B cell (primary cell): ENCODE data around the gene DNAJB8. TPM values are rescaled to one million over a fixed set of nuclear protein-coding genes. Genes with fewer than 3 reads are reported as not detected.

ENCODE experiments used
- ATAC-seq: fragments of 200-7000 bp; cut with Tn5 transposase; one replicate; pipeline ENCODE4 v1.10.0; 2021; ENCODE audit warnings: low read depth, mild to moderate bottlenecking, moderate number of reproducible peaks, moderate library complexity
- CTCF ChIA-PET: fragments of 350-600 bp; sonication (Branson Sonifier 250); formaldehyde crosslinking; loops from one replicate; lab custom pipeline; 2021; ENCODE audit warnings: antibody characterized with exemption, inconsistent platforms; lab: Charles Lee
- POLR2A ChIA-PET: fragments of 350-600 bp; sonication (Branson Sonifier 250); formaldehyde crosslinking; loops from one replicate; lab custom pipeline; 2021; ENCODE audit warnings: antibody characterized with exemption; lab: Charles Lee
- DNase-seq: peaks from one replicate; pipeline ENCODE4 v3.0.0; 2013
- H2AFZ ChIP-seq: 2 replicates; pipeline ENCODE4 v1.6.1; 2012; ENCODE audit warnings: mild to moderate bottlenecking, low read depth, low read length; ENCODE audit not compliant: insufficient read depth, poor library complexity, severe bottlenecking
- H3K27ac ChIP-seq, 2 donors: 1 replicate in 1 of 2; 2 replicates in 1 of 2; pipeline ENCODE4 v1.5.1; 2012 to 2013; ENCODE audit warnings: low read length in 2 of 2, mild to moderate bottlenecking in 2 of 2, moderate library complexity in 1 of 2
- H3K27me3 ChIP-seq, 4 experiments: fragments of 200-600 bp in 1 of 4; sonication (generic) in 1 of 4; replicated peaks in 1 of 4; 1 replicate in 2 of 4; 2 replicates in 2 of 4; pipeline versions ENCODE4 v1.6.1 to v1.7.0; 2013 to 2016; ENCODE audit warnings: low read length in 3 of 4, mild to moderate bottlenecking in 2 of 4, mixed read lengths in 1 of 4, moderate library complexity in 1 of 4; ENCODE audit not compliant: insufficient read depth in 4 of 4, control insufficient read depth in 3 of 4; ENCODE audit errors: control extremely low read depth in 1 of 4
- H3K36me3 ChIP-seq, 2 experiments: replicated peaks in 1 of 2; 1 replicate in 1 of 2; 2 replicates in 1 of 2; pipeline versions ENCODE4 v1.6.1 to v1.7.1; 2013; ENCODE audit warnings: low read length in 1 of 2; ENCODE audit not compliant: insufficient read depth in 2 of 2, control insufficient read depth in 1 of 2; ENCODE audit errors: control extremely low read depth in 1 of 2, extremely low read depth in 1 of 2
- H3K4me1 ChIP-seq, 2 donors: fragments of 200-600 bp in 1 of 2; sonication (generic) in 1 of 2; 1 replicate in 1 of 2; 2 replicates in 1 of 2; pipeline versions ENCODE4 v1.5.1 to v1.6.1; 2013 to 2017; ENCODE audit warnings: low read length in 2 of 2; ENCODE audit not compliant: control insufficient read depth in 2 of 2, insufficient read depth in 2 of 2
- H3K4me2 ChIP-seq: replicated peaks from 2 replicates; pipeline ENCODE3; 2012; ENCODE audit warnings: mild to moderate bottlenecking, low read depth, low read length; ENCODE audit not compliant: poor library complexity, severe bottlenecking
- H3K4me3 ChIP-seq, 5 experiments: fragments of 200-600 bp in 1 of 5; sonication (generic) in 1 of 5; 1 replicate in 3 of 5; 2 replicates in 2 of 5; pipeline versions ENCODE4 v1.5.1 to v1.7.0; 2011 to 2016; ENCODE audit warnings: low read length in 4 of 5, mild to moderate bottlenecking in 4 of 5, low read depth in 2 of 5, control low read depth in 1 of 5, moderate library complexity in 1 of 5; ENCODE audit not compliant: insufficient read depth in 1 of 5; ENCODE audit errors: control extremely low read depth in 1 of 5, extremely low read depth in 1 of 5
- H3K79me2 ChIP-seq: fragments of 200-600 bp; sonication (generic); one replicate; pipeline ENCODE4 v1.6.0; 2016; ENCODE audit warnings: low read length; ENCODE audit not compliant: control insufficient read depth, insufficient read depth
- H3K9ac ChIP-seq: fragments of 200-600 bp; sonication (generic); 2 replicates; pipeline ENCODE4 v1.6.1; 2017; ENCODE audit warnings: mild to moderate bottlenecking, low read length, moderate library complexity
- H3K9me3 ChIP-seq, 3 donors: one replicate each; pipeline versions ENCODE4 v1.6.1 to v1.7.1; 2013; ENCODE audit warnings: low read length in 2 of 3; ENCODE audit not compliant: control insufficient read depth in 2 of 3, insufficient read depth in 1 of 3; ENCODE audit errors: control extremely low read depth in 1 of 3
- H4K20me1 ChIP-seq: 2 replicates; pipeline ENCODE4 v1.6.0; 2012; ENCODE audit warnings: mild to moderate bottlenecking, low read length; ENCODE audit not compliant: insufficient read depth, control insufficient read depth, poor library complexity, severe bottlenecking
- H3K27ac Mint-ChIP-seq: one replicate; pipeline ENCODE4 v1.8.0; 2021; ENCODE audit warnings: mixed read lengths
- H3K27me3 Mint-ChIP-seq: one replicate; pipeline ENCODE4 v1.8.0; 2021; ENCODE audit warnings: mixed read lengths
- H3K4me1 Mint-ChIP-seq: one replicate; pipeline ENCODE4 v1.8.0; 2021; ENCODE audit warnings: mixed read lengths
- H3K4me3 Mint-ChIP-seq: one replicate; pipeline ENCODE4 v1.8.0; 2021; ENCODE audit warnings: mixed read lengths
- H3K9me3 Mint-ChIP-seq: one replicate; pipeline ENCODE4 v1.8.0; 2022; ENCODE audit warnings: mixed read lengths; ENCODE audit not compliant: insufficient read depth
- EZH2 ChIP-seq: IDR thresholded peaks from 2 replicates; pipeline ENCODE4 v1.6.1; 2012; ENCODE audit warnings: borderline replicate concordance, low read depth, mild to moderate bottlenecking, moderate library complexity, low read length; ENCODE audit not compliant: insufficient read depth, poor library complexity, severe bottlenecking
- WGBS: methylation state at CpG from one replicate; pipeline ENCODE4 v1.1.5; 2013; ENCODE audit warnings: missing lambda C conversion rate; ENCODE audit not compliant: insufficient coverage; 5-methylcytosine and 5-hydroxymethylcytosine counted together
- intact Hi-C: fragments of 100-400 bp; cut with micrococcal nuclease; formaldehyde crosslinking; loops from one replicate; pipeline ENCODE4 v1.10.0; 2022
- polyA plus RNA-seq: library from polyadenylated mRNA; depleted of rRNA; stranded (reverse); fragments of >200 nt; gene quantifications from 2 replicates; pipeline ENCODE4 v1.2.3, GENCODE V29; 2012
- total RNA-seq, 2 donors: library from RNA; stranded (reverse); fragments of 120-200 nt in 1 of 2; gene quantifications; 1 replicate in 1 of 2; 2 replicates in 1 of 2; pipeline versions ENCODE4 v1.2.3 to v1.2.4, GENCODE V29; 2013 to 2022
- TF ChIP-seq, protein P1 (sequence below): fragments of 200-600 bp; IDR thresholded peaks from one replicate; pipeline ENCODE4 v1.8.0; 2022; ENCODE audit warnings: antibody characterized with exemption, mild to moderate bottlenecking

The DNAJB8 gene
- total and polyA plus RNA-seq, 2 donors (not counting 1 experiment from before 2014, with no cell fraction given): not detected

DNA sequence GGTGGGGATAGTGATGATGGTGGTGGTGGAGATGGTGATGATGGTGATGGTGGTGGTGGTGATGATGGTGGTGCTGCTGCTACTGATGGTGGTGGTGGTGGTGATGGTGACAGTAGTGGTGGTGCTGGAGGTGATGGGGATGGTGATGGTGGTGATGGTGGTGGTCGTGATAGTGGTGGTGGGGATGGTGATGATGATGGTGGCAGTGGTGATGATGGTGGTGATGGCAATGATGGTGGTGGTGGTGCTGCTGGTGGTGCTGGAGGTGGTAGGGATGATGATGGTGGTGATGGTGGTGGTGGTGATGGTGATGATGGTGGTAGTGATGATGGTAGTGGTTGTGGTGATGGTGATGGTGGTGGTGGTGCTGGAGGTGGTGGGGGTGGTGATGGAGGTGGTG lies 21.3 kb downstream of the DNAJB8 start:
- Histone ChIP-seq H3K9me3 (peaks cover 0 to 22% (median 0%) of the 10 kb centered on the region in 3 donors), H2AFZ (no peak overlapping the region), H3K27ac (no peak overlapping the region), H3K9ac (no peak overlapping the region), H3K4me2 (no peak overlapping the region), H3K27me3 (peaks cover 0 to 7% (median 0%) of the 10 kb centered on the region in 4 experiments), H3K79me2 (no peaks in the 10 kb centered on the region), H4K20me1 (no peaks in the 10 kb centered on the region), H3K4me1 (no peaks in the 10 kb centered on the region), H3K36me3 (no peaks in the 10 kb centered on the region), H3K4me3 (no peak overlapping the region)
- TF ChIP-seq, protein P1, sequence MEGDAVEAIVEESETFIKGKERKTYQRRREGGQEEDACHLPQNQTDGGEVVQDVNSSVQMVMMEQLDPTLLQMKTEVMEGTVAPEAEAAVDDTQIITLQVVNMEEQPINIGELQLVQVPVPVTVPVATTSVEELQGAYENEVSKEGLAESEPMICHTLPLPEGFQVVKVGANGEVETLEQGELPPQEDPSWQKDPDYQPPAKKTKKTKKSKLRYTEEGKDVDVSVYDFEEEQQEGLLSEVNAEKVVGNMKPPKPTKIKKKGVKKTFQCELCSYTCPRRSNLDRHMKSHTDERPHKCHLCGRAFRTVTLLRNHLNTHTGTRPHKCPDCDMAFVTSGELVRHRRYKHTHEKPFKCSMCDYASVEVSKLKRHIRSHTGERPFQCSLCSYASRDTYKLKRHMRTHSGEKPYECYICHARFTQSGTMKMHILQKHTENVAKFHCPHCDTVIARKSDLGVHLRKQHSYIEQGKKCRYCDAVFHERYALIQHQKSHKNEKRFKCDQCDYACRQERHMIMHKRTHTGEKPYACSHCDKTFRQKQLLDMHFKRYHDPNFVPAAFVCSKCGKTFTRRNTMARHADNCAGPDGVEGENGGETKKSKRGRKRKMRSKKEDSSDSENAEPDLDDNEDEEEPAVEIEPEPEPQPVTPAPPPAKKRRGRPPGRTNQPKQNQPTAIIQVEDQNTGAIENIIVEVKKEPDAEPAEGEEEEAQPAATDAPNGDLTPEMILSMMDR: no peak
- no peak for TF ChIP-seq EZH2
- Mint-ChIP-seq H3K4me3 (no peak overlapping the region), H3K9me3 (peaks cover 12% of the 10 kb centered on the region), H3K4me1 (peaks cover 6% of the 10 kb centered on the region), H3K27ac (no peak overlapping the region), H3K27me3 (peaks cover 26% of the 10 kb centered on the region)
- intact Hi-C loops: no loop called here
- WGBS: 92% methylated on average over 1 of the region's 1 CpG
- CTCF ChIA-PET: no interaction called here
- POLR2A ChIA-PET: no interaction called here
- ATAC-seq (no peak), DNase-seq (no peak)

DNA sequence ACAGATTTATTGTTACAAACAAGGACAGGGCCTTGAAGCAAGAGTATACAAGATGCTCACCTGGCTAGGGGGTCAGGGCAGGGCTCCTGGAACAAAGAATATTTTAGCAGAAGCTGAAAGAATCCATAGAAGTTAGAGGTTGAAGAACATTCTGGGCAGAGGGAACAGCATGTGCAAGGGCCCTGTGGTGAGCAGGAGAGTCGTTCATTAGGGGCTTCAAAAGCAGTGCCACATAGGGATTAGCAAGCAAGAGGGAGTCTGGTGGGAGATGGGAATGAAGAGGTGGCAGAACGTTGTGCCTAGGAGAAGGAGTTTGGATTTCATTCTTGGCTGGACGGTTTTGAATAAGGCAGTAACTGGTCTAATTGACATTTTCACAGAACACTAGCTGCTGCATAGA lies 22.9 kb downstream of the DNAJB8 start:
- ChIA-PET CTCF (no interaction called here), POLR2A (no interaction called here)
- no peak overlapping the region for H3K27ac ChIP-seq
- H3K9me3 Mint-ChIP-seq: peaks cover 12% of the 10 kb centered on the region
- peaks cover 0 to 8% (median 0%) of the 10 kb centered on the region in 4 experiments for H3K27me3 ChIP-seq
- H2AFZ ChIP-seq: no peak overlapping the region
- TF ChIP-seq EZH2: no peak
- WGBS: 56% methylated on average over 3 of the region's 3 CpGs
- peaks cover 5% of the 10 kb centered on the region for H3K4me1 Mint-ChIP-seq
- no peaks in the 10 kb centered on the region for H3K4me1 ChIP-seq
- no peaks in the 10 kb centered on the region for H4K20me1 ChIP-seq
- H3K9ac ChIP-seq: no peak overlapping the region
- peaks cover 0 to 19% (median 0%) of the 10 kb centered on the region in 3 donors for H3K9me3 ChIP-seq
- no peaks in the 10 kb centered on the region for H3K79me2 ChIP-seq
- no peak overlapping the region for H3K4me3 ChIP-seq
- no peak overlapping the region for H3K4me3 Mint-ChIP-seq
- H3K27ac Mint-ChIP-seq: no peak overlapping the region
- DNase-seq (no peak), ATAC-seq (no peak)
- H3K4me2 ChIP-seq: no peak overlapping the region
- peaks cover 29% of the 10 kb centered on the region for H3K27me3 Mint-ChIP-seq
- H3K36me3 ChIP-seq: no peaks in the 10 kb centered on the region
- intact Hi-C loops: no loop called here
